Measurements from ENCODE around the gene RSPH1.

Gene RSPH1

GRCh38 chr21:42531771-42532170 lies 35.7 kb upstream of the RSPH1 start:
- no peak for DNase-seq

GRCh38 chr21:42530167-42530518 lies 34.1 kb upstream of the RSPH1 start:
- DNase-seq, result no peak

GRCh38 chr21:42527489-42528158 lies 31.6 kb upstream of the RSPH1 start:
- DNase-seq, result peak; percentile 39 to 84 (median 69)

- DNase-seq, result no peak
Observed at GRCh38 chr21:42527127-42527488, 31.1 kb upstream of the RSPH1 start.

- no peak for DNase-seq
Observed at GRCh38 chr21:42526379-42526727, 30.3 kb upstream of the RSPH1 start.

GRCh38 chr21:42525676-42526378 lies 29.8 kb upstream of the RSPH1 start:
- no peak for DNase-seq

- DNase-seq, result no peak
Observed at GRCh38 chr21:42525029-42525581, 29.1 kb upstream of the RSPH1 start.

- peak in 2 of 6 experiments; percentile 7 to 30 for DNase-seq
Observed at GRCh38 chr21:42524341-42525028, 28.5 kb upstream of the RSPH1 start.

- no peak for DNase-seq
Observed at GRCh38 chr21:42523941-42524340, 27.9 kb upstream of the RSPH1 start.

GRCh38 chr21:42523211-42523610 lies 27.2 kb upstream of the RSPH1 start:
- DNase-seq, result no peak

- no peak for DNase-seq
Observed at GRCh38 chr21:42522771-42523170, 26.7 kb upstream of the RSPH1 start.

GRCh38 chr21:42522271-42522670 lies 26.2 kb upstream of the RSPH1 start:
- DNase-seq, result no peak

GRCh38 chr21:42521805-42522204 lies 25.8 kb upstream of the RSPH1 start:
- DNase-seq, result no peak

- DNase-seq, result no peak
Observed at GRCh38 chr21:42521384-42521783, 25.4 kb upstream of the RSPH1 start.

- no peak for DNase-seq
Observed at GRCh38 chr21:42520628-42521253, 24.7 kb upstream of the RSPH1 start.

GRCh38 chr21:42518626-42519025 lies 22.6 kb upstream of the RSPH1 start:
- no peak for DNase-seq

GRCh38 chr21:42518215-42518614 lies 22.2 kb upstream of the RSPH1 start:
- DNase-seq, result no peak

GRCh38 chr21:42515708-42516502 lies 19.9 kb upstream of the RSPH1 start:
- DNase-seq, result no peak

- DNase-seq, result no peak
Observed at GRCh38 chr21:42514883-42515228, 18.8 kb upstream of the RSPH1 start.

- DNase-seq, result peak; percentile 43 to 52 (median 48)
Observed at GRCh38 chr21:42513985-42514882, 18.2 kb upstream of the RSPH1 start.

- DNase-seq, result peak in 4 of 6 experiments; percentile 18 to 58 (median 42)
Observed at GRCh38 chr21:42513151-42513984, 17.3 kb upstream of the RSPH1 start, which contains the start of gene SLC37A1. SLC37A1 (plus strand) TSS chr21:42513852; CDS start chr21:42518455, 4,603 bp downstream.
